NCI-H146 treated with DMSO at 0.1 percent for 48 hours (cell line): Measurements from ENCODE around the gene OSBPL2.

Source experiments
- DNase-seq: peaks from one replicate; lab custom pipeline; 2025; ENCODE audit not compliant: unreplicated experiment; lab: John Stamatoyannopoulos, UW

The OSBPL2 gene

DNA sequence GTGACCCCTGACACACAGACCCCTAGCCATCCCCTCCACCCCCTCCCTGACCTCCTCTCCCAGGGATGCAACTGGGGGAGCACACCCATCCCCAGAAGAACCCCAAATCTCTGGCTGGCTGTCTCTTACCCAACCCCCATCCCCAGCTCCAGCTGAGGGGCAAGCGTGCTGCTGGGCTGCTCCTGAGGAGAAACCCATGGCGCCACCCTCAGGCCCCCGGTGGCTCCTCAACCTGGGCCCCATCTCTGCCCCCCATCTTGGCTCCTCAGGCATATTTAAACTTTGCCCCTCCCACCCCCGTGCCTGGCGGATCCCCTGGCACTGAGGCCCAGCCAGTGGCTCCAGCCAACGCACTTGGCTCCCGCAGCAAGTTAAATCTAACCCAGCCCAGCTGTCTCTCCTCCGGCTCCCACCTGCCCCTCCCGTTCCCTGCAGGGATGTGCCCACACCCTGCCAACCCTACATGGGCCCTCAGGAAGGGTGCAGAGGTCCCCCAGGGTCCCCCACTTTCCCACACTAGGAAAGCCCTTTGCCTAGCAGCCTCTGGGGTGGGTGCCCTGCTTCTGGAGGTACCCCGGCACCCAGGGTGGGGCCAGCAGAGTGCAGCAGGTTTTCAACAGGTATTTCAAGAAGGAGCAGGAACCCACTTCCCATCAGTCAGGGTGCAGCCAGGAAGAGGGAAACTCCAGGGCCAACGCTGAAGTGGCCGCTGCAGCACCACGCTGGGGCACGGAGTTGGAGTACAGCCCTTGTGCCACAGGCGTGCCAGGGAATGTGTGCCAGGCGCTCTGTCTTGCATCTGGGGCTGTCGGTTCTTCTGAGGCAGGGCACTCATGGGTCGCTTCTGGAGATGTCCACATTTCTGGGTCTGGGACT, 5.3 kb upstream of the OSBPL2 start:
- no peak for DNase-seq

DNA sequence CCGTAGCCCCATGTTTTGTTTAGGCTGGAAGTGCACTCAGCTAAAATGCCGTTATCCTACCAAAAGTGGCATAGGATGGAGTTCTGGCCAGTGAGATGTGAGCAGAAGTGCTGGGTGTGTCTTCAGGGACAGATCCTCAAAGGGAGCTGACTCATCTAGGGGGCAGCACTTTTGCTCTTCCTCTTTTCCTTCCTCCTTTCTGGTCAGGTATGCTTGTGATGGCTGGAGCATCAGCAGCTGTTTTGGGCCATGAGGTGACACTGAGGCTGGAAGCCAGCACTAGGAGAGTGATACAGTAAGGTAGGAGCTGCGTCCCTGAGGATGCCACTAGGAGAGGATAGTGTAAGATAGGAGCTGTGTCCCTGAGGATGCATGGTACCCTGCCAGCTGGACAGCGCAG, 4.6 kb upstream of the OSBPL2 start:
- no peak for DNase-seq

DNA sequence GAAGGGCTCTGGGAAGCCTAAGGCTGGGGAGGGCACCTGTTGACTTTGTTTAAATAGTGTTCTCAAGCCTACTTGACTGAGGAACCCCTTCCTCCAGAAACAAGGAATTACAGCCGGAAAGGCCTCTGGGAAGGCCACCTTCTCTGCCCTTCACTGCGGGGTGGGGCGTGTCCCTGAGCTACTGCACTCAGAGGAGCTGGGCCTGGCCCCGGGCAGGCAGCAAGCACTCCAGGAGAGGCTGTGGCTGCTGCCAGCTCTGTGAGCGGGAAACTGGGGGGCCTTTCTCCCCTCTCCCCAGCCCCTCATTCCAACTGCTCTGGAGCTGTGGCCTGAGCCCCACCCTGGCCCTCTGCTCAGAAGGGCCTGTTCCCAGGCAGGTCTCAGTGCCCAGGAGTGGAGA, 4.0 kb upstream of the OSBPL2 start:
- no peak for DNase-seq

DNA sequence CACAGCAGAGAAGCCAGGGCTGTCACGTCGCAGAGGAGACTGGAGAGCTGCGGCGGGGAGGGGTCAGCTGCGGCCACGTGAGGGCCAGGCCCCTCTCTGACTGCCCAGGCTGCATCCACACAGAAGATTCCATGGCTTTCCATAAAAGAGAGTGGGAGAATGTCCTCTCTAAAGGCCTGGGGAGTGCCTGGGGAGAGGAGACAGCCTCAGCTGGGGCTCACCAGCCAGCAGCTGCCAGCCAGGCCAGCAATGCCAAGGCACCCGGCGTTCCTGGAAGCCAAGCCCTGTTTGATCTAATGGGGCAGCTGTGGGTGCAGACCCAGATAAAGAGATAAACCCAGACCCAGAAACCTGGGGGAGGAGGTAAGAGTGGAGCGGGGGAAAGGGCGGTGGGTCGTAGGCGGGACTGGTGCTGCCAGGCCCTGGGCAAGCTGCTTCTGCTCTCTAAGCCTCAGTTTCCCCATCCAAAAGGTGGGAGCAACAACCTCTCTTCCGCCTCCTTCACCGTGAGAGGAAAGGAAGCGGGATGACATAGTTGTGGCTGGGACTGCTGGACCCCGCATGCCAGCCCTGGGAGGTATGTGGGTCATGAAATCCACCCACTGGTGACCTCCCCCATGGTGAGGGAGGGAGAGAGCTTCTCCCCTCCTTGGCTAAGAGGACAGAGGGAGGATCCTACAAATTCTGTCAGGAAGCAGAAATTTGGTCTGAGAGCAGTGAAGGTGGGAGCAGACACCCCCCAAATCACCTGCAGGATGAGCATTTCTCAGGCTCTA, 3.1 kb upstream of the OSBPL2 start:
- DNase-seq, result no peak

DNA sequence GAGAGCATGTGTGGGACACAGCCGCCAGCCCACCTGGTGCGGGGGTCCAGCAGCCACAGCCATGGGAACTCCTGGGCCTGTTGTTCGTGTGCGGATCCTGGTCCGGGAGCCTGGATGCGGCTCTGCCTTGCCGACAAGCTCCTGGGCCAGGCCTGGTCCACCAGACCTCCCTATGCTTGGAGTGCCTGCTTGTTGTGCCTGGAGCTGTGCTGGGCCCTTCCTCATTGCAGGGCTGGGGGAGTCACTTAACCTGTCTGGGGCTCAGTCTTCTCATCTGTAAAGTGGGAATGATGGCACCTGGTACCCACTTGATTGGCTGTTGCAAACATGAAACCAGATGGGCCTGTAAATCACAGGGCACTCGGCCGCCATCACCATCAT, 2.6 kb upstream of the OSBPL2 start:
- DNase-seq, result no peak

DNA sequence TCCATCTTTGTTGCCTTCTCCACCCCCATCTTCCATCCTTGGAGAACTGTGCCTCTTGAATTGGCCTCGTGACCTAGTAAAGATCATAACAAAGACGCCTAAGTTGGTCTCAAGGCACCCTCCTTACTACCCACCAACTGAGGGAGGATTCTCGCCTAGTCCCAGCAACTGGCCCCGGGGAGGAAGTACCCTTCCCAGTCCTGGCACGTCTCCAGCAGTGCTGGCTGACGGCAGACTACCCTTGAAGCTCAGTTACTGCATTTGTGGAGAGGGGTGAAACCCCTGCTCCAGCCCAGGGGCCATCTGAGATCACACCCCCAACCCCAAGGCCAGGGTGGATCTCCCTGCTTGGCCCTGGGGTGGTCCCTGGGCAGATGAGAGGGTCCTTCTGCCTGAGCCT, 2.1 kb upstream of the OSBPL2 start:
- no peak for DNase-seq

DNA sequence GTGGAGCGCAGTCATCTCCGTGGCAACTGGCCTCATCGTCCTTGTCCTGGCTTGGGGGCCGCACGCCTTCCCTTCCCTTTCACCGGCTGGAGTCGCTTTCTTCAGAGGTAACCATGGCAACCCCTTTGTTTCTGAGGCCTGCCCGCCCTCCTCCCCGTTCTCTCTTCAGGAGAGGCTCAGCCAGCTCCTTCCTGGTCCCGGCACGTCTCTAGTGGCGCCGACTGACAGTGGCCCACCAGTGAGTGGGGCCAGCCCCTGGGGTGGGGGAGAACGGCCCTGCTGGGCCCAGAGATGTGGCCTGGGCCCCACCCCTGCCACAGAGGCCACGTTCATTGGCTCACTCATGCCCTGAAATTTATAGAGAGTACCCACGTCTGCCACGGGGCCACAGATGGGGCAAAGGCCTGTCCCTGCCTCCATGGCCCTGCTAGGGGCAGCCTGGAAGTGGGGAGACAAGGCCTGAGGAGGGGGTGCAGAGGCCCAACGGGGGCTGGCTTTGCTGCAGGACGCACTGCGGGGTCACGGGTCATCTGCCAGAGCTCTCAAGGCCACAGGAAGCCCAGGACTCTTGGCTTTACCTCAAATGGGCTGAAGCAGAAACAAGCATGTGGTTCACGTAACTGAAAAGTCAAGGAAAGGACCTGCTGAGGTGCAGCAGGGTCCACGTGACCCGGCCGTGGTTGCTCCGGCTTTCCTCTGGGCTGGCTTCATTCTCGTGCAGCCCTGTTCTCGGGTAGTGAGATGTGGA, 1.4 kb upstream of the OSBPL2 start:
- peak; percentile 37 for DNase-seq

DNA sequence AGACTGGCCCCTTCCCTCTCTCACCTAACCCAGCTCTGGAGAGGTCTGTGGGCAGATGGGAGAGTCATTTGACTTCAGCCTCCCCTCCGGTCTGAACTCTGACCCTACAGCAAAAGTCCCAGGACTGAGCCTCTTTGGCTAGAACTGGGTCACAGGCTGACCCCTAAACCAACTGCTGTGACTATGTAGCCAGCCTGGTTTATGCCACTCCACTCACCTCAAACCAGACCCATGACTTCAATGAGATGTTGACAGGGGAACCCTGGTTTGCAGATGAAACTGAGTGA, 864 bp upstream of the OSBPL2 start:
- no peak for DNase-seq

DNA sequence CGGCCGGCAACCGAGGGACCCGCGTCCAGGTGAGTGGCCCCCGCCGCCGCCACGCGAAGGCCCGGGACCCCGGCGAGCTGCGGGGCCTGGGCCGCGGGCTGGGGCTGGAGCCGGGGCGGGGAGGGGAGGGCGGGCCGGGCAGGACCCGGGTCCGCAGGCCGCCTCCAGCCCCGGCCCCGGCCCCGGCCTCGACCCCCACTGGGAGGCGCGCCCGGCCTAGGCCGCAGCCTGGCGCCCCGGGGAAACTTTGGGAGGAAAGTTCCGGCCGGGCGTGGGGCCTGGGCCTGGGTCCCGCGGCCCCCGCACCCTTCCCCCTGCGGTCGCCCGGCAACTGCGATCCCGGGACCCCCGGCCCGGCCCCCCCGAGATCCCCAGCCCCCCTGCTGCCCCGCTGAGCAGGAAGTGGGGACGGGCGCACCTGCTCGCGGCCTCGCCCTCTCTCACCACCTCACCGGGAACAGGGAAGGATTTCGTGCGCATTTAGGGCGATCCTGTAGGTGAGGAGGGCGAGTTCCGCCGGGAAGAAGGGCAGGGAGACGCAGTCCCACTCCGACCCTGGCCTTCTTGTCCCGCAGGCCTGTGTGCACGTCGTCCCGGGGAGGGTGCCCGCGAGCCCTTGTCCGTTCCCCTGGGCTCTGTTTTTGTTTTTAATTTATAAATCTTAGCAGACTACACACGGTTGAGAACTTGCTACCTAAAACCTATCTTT, 402 bp downstream of the OSBPL2 start:
- peak; percentile 25 for DNase-seq

DNA sequence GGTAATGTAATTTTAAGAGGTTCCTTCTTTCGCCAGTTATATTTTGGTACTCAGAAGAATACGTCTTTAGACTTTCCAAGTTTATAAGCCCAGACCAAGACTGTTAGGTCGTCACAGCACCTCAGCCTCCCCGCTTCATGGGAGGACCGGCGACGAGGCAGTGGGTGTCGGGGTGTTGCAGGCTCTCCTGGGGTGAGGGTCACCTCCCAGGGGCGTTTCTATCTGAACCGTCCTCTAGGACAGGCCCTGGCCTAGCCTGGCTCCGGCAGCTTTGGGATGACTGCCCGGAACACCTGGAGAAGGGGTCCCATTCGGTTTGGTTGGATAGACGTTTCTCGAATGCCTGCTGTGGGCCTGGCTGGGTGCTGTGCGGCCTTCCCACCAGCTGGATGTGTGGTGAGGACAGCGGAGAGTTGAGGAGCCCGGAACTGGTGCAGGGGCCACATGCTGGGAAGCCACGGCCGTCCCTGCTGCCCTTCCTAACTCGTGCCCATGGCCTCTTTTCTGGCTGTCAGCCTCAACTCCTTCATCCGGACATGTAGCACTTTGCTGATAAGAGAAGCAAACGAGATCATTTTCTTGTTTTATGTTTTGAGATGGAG, 1.1 kb downstream of the OSBPL2 start:
- DNase-seq, result no peak

DNA sequence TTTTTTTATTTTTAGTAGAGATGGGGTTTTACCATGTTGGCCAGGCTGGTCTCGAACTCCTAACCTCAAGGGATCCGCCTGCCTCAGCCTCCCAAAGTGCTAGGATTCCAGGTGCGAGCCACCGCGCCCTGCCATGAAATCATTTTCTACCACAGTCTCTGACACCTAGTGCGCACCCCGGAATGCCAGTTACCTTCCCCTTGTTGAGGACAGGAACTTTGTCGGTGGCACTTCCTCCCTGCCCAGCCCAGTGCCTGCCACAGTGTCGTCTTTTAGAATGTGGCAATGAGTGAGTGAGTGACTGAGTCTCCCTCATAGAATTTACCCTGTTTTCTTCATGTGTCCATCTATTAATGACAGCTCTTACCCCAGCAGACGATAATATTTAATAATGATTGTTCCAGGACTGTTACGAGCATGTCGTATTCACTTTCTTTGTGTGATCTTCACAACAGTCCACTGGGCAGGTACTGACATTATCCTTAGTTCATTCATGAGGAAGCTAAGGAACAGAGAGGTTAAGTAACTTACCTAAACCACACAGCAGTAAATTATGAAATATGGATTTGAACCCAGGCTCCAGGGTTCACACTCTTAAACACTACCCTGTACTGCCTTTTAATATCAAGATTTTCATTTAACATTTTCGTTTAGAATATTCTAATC, 1.8 kb downstream of the OSBPL2 start:
- DNase-seq, result no peak

DNA sequence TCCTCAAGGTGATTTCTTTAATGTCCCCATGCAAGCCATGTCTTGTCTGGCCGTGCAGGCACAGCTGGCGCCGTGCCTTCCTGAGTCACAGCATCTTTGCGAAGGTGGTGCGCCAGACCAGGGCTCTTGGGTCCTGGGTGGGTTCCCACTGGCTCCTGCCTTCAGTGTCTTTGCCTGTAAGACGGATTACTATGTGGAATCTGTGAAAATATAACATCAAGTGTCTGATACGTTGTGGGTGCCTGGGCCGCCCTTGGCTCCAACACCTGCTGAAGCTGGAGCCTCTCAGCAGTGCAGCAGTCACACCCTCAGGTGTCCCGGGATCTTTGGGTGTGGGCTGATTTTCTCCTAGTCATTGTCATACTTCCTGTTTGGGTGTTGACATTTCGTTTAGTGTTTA, 3.2 kb downstream of the OSBPL2 start:
- no peak for DNase-seq

DNA sequence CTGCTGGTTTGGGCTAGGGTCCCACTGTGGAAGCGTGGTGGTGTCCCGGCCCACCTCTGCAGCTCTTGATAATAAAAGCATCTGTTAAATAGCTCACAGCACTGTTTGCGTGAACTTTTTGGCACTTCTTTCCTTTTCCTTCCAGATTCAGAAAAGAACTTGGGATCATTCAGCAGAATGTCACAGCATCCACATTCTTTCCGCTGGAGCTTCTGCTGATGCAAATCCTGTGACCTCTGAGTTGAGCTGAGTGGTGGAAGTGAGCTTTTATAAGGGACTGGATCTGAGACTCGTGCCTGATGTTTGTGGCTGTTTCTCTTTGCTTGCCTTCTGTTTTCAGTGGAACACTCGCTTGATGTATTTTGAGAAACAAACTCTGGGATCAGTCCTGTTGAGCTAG, 3.9 kb downstream of the OSBPL2 start:
- no peak for DNase-seq

DNA sequence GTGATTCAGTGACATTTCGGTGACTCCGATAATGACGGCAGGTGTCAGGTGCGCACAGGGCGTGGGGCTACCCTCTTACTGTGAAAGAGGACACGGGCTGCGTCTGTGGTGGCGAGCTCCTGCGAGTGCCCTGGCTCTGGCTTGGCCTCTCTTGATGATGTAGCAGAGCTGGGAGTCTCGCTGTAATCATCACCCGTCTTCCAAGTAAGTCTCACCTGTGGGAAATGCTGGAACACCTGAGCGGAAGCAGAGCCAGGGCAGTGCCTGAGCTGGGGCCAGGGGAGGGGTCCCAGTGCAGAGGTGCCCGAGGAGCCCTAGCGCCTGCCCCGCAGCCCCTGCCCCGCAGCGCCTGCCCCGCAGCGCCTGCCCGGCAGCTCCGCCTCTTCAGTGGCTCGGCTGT, 4.8 kb downstream of the OSBPL2 start:
- no peak for DNase-seq

DNA sequence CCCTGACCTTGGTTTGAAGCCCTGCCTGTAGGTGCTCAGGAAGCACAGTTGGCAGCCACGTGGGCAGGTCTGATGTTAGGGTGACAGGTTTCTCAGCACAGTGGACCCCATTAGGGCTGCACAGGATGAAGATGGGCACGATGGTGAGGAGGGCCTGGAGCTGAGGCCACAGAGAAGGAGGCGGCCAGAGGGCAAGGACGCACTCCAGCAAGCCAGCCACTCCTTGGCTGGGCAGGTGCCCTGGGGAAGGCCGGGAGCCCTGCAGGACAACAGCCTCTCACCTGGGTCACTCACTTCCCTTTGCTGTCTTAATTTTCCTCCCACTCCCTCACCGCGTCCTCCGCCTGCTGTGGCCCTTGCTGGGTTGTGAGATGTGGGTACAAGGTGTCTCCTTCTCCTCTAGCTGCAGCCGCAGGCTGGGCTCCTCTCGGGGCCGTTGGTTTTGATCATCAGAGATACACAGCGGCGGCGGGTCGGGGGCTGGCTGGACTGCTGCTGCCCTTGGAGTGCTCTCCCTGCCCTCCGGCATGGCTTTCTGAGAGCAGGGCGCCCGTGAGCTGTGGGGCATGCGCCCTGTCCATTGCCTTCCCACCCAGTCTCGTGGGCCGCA, 5.7 kb downstream of the OSBPL2 start:
- DNase-seq, result no peak

DNA sequence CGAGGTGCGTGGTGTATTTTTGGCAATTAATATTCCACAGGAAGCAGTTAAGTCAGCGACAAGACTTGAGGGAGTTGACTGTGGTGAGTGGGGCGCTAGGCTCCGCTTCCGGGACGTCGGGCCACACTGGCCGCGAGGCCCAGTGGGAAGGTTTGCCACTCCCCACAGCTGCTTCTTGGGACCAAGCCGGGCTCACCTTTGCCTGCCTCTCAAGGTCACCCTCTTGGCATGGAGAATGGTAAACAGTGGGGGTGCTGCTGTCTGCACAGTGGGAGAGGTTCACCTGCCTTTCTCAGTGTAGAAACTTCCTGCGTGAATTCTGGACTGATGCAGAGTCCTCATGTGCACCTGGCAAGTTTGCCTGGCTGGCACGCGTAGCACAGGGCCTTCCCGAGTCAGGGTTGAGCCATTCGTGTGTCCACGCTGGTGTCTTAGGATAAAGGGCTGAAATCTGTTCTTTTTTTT, 6.4 kb downstream of the OSBPL2 start:
- DNase-seq, result no peak

DNA sequence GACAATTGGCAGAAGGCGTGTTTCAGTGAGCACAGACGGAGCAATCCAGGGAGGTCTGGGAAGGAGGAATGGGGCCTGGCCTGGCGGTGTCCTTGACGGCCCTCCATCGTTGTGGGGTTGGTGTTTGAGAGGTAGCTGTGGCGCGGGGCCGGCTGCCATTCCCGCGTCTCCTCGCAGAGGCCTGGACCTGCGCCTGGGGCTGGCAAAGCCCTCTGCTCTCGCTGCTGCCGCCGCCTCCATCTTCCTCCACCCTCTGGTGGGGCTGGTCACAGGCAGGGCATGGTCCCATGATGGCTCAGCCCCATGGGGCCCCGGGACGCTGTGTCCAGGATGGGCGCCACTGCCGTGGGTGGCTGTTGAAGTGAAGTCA, 7.6 kb downstream of the OSBPL2 start:
- no peak for DNase-seq

DNA sequence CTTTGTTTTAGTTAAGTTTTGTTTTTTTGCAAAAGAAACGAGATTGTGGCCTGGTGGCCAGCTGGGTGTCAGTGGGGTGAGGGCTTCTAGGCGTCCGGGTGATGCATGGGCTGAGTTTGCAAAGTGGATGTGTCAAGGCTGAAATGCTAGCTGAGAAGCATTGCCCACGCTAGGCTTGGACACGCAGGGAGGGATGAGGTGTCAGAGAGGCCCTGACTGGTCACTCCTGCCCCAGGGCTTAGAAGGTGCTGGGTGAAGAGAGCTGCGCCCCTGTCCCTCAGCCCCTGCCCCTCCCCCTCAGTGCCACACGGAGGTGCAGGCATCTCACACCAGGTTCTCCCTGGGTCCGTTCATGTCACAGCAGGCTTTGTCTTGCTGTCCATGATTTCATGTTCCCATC, 8.1 kb downstream of the OSBPL2 start:
- DNase-seq, result no peak

DNA sequence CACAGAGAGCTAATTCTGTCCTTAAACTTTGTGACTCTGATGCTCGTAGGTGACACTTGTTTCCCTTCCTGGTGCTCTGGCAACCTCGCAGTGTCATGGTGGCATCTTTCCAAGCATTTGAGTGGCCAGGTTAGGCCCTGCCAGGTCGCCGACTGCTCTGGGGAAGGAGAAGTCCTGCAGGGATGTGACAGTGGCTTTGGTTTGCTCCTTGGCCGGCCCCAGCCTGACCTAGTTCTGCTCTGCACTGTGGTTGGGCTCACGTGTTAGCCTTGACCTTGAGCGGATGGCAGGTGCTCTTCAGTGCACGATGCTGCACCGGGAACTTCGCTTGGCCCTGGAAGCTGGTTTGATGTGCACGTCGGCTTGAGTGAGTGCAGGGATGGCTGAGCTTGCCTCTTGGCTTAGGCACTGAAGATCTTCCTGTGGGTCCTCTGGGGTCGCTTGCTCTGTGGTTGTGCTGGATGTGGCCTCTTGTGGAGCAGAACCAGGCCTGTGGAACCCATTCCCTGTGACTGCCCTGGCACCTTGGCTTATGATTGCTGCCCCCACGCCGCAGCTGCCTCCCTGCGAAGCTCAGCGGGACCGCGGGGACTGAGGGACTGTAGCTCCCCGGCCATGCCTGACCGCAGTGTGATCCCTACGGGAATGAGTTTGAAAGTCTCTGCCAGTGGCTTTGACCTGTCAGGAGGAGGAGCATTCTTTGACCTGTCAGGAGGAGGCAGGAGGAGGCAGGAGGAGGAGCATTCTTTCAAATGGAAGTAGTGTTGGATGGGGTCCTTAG, 8.7 kb downstream of the OSBPL2 start:
- DNase-seq, result no peak
